Measurements from ENCODE around the gene B4GALT3. TPM values are rescaled to one million over a fixed set of nuclear protein-coding genes. Genes with fewer than 3 reads are reported as not detected.

Gene B4GALT3
- polyA plus RNA-seq, 3 donors, result 16.8 to 50.3 (median 21.0) TPM

DNA sequence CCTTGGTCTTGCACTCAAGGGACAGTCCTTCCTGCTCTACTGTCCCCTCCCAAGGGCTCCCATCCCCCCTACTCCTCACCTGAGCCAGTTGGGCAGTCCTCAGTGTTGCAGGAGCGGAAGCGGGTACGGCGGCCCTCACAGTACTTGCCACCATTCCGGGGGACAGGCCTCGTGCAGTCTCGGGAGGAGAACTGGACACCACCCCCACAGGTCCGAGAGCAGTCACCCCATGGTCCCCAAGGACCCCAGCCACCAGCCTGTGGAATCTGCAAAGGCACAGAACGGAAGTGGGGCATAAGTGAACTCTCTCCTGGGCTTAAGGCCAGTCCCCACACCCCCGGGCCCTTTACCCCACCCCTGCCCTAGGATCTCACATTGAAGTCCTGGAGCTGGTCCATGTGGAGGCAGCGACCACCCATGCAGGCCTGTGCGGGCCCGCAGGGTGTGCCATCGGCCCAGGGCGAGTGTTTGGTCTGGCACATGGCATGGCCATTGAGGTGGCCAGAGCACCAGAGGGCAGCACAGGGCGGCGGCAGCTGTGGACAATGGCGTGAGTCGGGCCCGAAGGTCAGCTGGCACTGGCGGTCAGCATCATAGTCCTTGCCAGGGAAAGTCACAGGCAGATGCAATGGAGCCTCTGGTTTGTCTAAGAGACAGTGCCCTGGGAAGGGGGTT is 16.4 kb upstream of the B4GALT3 start:
- 92% methylated on average over 14 of the region's 21 CpGs for WGBS (ENCODE audit: insufficient coverage)
- H3K4me3 ChIP-seq (replicated peaks in 1 of 3; ENCODE audit: low read depth in 2 of 3, low read length in 3 of 3), result no peak overlapping the region
- Mint-ChIP-seq H3K27ac (peak overlapping the region in 2 of 7 donors; percentile 68 to 73), H3K36me3 (no peaks in the 10 kb centered on the region), H3K4me1 (peaks cover 58% of the 10 kb centered on the region), H3K4me3 (no peak overlapping the region), H3K27me3 (ENCODE audit: low read depth in 3 of 3) (peaks cover 0 to 2% (median 0%) of the 10 kb centered on the region in 3 donors), H3K9me3 (no peaks in the 10 kb centered on the region)
- no peak overlapping the region for H3K4me2 ChIP-seq (replicated peaks; ENCODE audit: extremely low read depth, low read length, poor library complexity, severe bottlenecking)
- H3K9ac ChIP-seq (ENCODE audit: insufficient read depth, low read length, poor library complexity, severe bottlenecking), result no peak overlapping the region
- H3K79me2 ChIP-seq (ENCODE audit: insufficient read depth, low read length), result no peaks in the 10 kb centered on the region
- H3K27ac ChIP-seq (ENCODE audit: low read depth in 1 of 2, low read length in 2 of 2), result peak overlapping the region in 1 of 2 donors; percentile 22
- DNase-seq, result no peak
- no peaks in the 10 kb centered on the region for H4K20me1 ChIP-seq (ENCODE audit: insufficient read depth, low read length)
- H3K9me3 ChIP-seq (replicated peaks in 1 of 2; ENCODE audit: control insufficient read depth in 1 of 2, insufficient read depth in 1 of 2, low read length in 2 of 2), result no peaks in the 10 kb centered on the region
- TF ChIP-seq, protein P1, sequence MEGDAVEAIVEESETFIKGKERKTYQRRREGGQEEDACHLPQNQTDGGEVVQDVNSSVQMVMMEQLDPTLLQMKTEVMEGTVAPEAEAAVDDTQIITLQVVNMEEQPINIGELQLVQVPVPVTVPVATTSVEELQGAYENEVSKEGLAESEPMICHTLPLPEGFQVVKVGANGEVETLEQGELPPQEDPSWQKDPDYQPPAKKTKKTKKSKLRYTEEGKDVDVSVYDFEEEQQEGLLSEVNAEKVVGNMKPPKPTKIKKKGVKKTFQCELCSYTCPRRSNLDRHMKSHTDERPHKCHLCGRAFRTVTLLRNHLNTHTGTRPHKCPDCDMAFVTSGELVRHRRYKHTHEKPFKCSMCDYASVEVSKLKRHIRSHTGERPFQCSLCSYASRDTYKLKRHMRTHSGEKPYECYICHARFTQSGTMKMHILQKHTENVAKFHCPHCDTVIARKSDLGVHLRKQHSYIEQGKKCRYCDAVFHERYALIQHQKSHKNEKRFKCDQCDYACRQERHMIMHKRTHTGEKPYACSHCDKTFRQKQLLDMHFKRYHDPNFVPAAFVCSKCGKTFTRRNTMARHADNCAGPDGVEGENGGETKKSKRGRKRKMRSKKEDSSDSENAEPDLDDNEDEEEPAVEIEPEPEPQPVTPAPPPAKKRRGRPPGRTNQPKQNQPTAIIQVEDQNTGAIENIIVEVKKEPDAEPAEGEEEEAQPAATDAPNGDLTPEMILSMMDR (IDR thresholded peaks at IDR 0.05), result no peak
- intact Hi-C loops (cut with micrococcal nuclease), result no loop called here
- H3K4me1 ChIP-seq (ENCODE audit: control insufficient read depth in 1 of 2, insufficient read depth in 2 of 2, low read length in 2 of 2), result peaks cover 46% of the 10 kb centered on the region in 2 donors
- no peaks in the 10 kb centered on the region for H3K27me3 ChIP-seq (ENCODE audit: control insufficient read depth in 2 of 2, insufficient read depth in 2 of 2, low read length in 2 of 2)
- H2AFZ ChIP-seq (ENCODE audit: insufficient read depth, low read depth, low read length, poor library complexity, severe bottlenecking), result no peak overlapping the region
- no peaks in the 10 kb centered on the region for H3K36me3 ChIP-seq (replicated peaks in 1 of 2; ENCODE audit: control insufficient read depth in 1 of 2, insufficient read depth in 2 of 2, low read length in 2 of 2)

DNA sequence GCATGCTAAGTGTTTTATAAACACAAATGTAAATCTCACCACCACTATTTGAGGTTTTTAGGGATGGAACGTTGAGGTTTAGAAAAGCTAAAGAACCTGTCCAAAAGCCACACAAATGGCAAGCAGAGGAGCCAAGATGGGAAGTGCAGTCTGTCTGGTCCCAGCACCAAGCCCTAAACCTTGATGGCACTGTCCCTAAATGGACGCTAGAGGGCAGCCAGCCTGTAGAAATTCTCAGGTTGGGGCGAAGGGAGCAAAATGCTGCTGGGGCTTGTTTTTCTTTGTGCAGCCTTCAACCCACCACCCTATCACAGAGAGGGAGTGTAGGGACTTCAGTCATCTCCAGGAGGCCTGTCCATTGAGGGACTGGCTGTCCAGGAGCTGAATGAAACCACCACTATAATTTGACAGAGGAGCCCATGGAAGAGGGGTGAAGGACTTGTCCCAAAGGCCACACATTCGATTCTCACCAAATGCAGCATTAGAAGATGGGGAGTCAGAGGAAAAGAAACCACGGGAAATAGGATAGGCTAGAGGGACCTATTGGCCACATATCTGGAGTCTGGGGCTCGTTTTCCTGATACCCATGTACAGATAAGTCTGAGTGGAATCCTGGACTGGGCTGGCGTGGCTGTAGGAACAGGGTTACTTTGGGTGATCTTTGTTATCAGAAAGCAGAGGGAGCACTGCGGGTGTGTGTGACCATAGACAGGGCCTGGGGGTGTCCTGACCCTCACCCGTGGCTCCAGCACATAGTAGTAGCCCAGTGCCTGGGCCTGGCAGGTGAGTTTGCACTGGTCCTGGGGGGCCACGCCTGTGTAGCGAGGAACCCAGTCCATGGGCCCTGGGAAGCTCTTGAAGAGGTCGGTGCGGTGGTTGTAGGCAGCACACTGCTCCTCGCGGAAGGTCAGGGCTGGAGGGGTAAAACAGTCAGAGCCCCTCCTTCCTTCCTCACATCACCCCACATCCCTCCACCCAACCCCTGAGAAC is 15.5 kb upstream of the B4GALT3 start:
- Mint-ChIP-seq H3K4me1 (peaks cover 63% of the 10 kb centered on the region), H3K27me3 (ENCODE audit: low read depth in 3 of 3) (peaks cover 0 to 3% (median 2%) of the 10 kb centered on the region in 3 donors), H3K9me3 (no peaks in the 10 kb centered on the region), H3K4me3 (no peak overlapping the region), H3K27ac (peak overlapping the region in 5 of 7 donors; percentile 18 to 81 (median 35)), H3K36me3 (no peaks in the 10 kb centered on the region)
- DNase-seq, result peak; percentile 63 to 81 (median 74)
- Histone ChIP-seq H3K9me3 (replicated peaks in 1 of 2; ENCODE audit: control insufficient read depth in 1 of 2, insufficient read depth in 1 of 2, low read length in 2 of 2) (no peaks in the 10 kb centered on the region), H3K27ac (ENCODE audit: low read depth in 1 of 2, low read length in 2 of 2) (peak overlapping the region in 1 of 2 donors; percentile 22), H3K4me3 (replicated peaks in 1 of 3; ENCODE audit: low read depth in 2 of 3, low read length in 3 of 3) (no peak overlapping the region), H3K79me2 (ENCODE audit: insufficient read depth, low read length) (no peaks in the 10 kb centered on the region), H4K20me1 (ENCODE audit: insufficient read depth, low read length) (no peaks in the 10 kb centered on the region), H3K36me3 (replicated peaks in 1 of 2; ENCODE audit: control insufficient read depth in 1 of 2, insufficient read depth in 2 of 2, low read length in 2 of 2) (no peaks in the 10 kb centered on the region), H3K4me1 (ENCODE audit: control insufficient read depth in 1 of 2, insufficient read depth in 2 of 2, low read length in 2 of 2) (peaks cover 51 to 55% of the 10 kb centered on the region in 2 donors), H2AFZ (ENCODE audit: insufficient read depth, low read depth, low read length, poor library complexity, severe bottlenecking) (peak overlapping the region; percentile 43), H3K27me3 (ENCODE audit: control insufficient read depth in 2 of 2, insufficient read depth in 2 of 2, low read length in 2 of 2) (no peaks in the 10 kb centered on the region), H3K4me2 (replicated peaks; ENCODE audit: extremely low read depth, low read length, poor library complexity, severe bottlenecking) (no peak overlapping the region), H3K9ac (ENCODE audit: insufficient read depth, low read length, poor library complexity, severe bottlenecking) (no peak overlapping the region)
- TF ChIP-seq, protein P1 (IDR thresholded peaks at IDR 0.05), result peak; percentile 84
- intact Hi-C loops (cut with micrococcal nuclease), result no loop called here
- WGBS (ENCODE audit: insufficient coverage), result 86% methylated on average over 7 of the region's 15 CpGs
